ENCODE measurements around the gene HEXD.

The HEXD gene

GRCh38 chr17:82489851-82490511, 71.8 kb downstream of the HEXD start:
- TF ChIP-seq CTCF (IDR thresholded peaks at IDR 0.05; ENCODE audit: borderline replicate concordance, control extremely low read depth, extremely low read depth, insufficient read depth, missing control alignments), result no peak
- in situ Hi-C loops (cut with MboI; ENCODE audit: low sequenced_read_pairs, unreplicated experiment), result no loop called here
- DNase-seq (ENCODE audit: low spot score), result no peak

- TF ChIP-seq CTCF (IDR thresholded peaks at IDR 0.05; ENCODE audit: borderline replicate concordance, control extremely low read depth, extremely low read depth, insufficient read depth, missing control alignments), result no peak
- in situ Hi-C loops (cut with MboI; ENCODE audit: low sequenced_read_pairs, unreplicated experiment), result no loop called here
- DNase-seq (ENCODE audit: low spot score), result no peak
Measured at GRCh38 chr17:82490512-82491195, 72.5 kb downstream of the HEXD start.

- in situ Hi-C loops (cut with MboI; ENCODE audit: low sequenced_read_pairs, unreplicated experiment), result no loop called here
- TF ChIP-seq CTCF (IDR thresholded peaks at IDR 0.05; ENCODE audit: borderline replicate concordance, control extremely low read depth, extremely low read depth, insufficient read depth, missing control alignments), result no peak
- no peak for DNase-seq (ENCODE audit: low spot score)
Measured at GRCh38 chr17:82491196-82491530, 73.0 kb downstream of the HEXD start.

GRCh38 chr17:82491533-82491932, 73.4 kb downstream of the HEXD start:
- in situ Hi-C loops (cut with MboI; ENCODE audit: low sequenced_read_pairs, unreplicated experiment), result no loop called here

More at GRCh38 chr17:82491533-82491932, 73.4 kb downstream of the HEXD start:
- no peak for DNase-seq (ENCODE audit: low spot score)
- no peak for TF ChIP-seq CTCF (IDR thresholded peaks at IDR 0.05; ENCODE audit: borderline replicate concordance, control extremely low read depth, extremely low read depth, insufficient read depth, missing control alignments)

Measured in GM13976 (cell line).